ENCODE results near the gene EXO1. TPM values are rescaled to one million over a fixed set of nuclear protein-coding genes. Genes with fewer than 3 reads are reported as not detected.

EXO1 gene
- total RNA-seq, 1 donor from 2014 or later = 3.8 TPM

- Mint-ChIP-seq H3K9me3 (ENCODE audit: low read depth) (no peaks in the 10 kb centered on the region), H3K36me3 (ENCODE audit: low read depth) (no peaks in the 10 kb centered on the region), H3K27me3 (ENCODE audit: low read depth) (no peaks in the 10 kb centered on the region), H3K27ac (ENCODE audit: unreplicated experiment) (no peak overlapping the region), H3K4me3 (ENCODE audit: unreplicated experiment) (no peak overlapping the region), H3K4me1 (ENCODE audit: low read depth) (no peaks in the 10 kb centered on the region)
- TF ChIP-seq, protein P1, sequence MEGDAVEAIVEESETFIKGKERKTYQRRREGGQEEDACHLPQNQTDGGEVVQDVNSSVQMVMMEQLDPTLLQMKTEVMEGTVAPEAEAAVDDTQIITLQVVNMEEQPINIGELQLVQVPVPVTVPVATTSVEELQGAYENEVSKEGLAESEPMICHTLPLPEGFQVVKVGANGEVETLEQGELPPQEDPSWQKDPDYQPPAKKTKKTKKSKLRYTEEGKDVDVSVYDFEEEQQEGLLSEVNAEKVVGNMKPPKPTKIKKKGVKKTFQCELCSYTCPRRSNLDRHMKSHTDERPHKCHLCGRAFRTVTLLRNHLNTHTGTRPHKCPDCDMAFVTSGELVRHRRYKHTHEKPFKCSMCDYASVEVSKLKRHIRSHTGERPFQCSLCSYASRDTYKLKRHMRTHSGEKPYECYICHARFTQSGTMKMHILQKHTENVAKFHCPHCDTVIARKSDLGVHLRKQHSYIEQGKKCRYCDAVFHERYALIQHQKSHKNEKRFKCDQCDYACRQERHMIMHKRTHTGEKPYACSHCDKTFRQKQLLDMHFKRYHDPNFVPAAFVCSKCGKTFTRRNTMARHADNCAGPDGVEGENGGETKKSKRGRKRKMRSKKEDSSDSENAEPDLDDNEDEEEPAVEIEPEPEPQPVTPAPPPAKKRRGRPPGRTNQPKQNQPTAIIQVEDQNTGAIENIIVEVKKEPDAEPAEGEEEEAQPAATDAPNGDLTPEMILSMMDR (IDR thresholded peaks at IDR 0.05) = no peak
- no peak for DNase-seq (ENCODE audit: low spot score)
Measured at GRCh38 chr1:241927321-241927720, 79.3 kb downstream of the EXO1 start.

- TF ChIP-seq, protein P1 (IDR thresholded peaks at IDR 0.05) = no peak
- Mint-ChIP-seq H3K4me3 (ENCODE audit: unreplicated experiment) (no peak overlapping the region), H3K9me3 (ENCODE audit: low read depth) (no peaks in the 10 kb centered on the region), H3K4me1 (ENCODE audit: low read depth) (peaks cover 6% of the 10 kb centered on the region), H3K27ac (ENCODE audit: unreplicated experiment) (no peak overlapping the region), H3K36me3 (ENCODE audit: low read depth) (peaks cover 1% of the 10 kb centered on the region), H3K27me3 (ENCODE audit: low read depth) (peaks cover 8% of the 10 kb centered on the region)
- no peak for DNase-seq (ENCODE audit: low spot score)
Measured at GRCh38 chr1:241932845-241933244, 84.8 kb downstream of the EXO1 start.

GRCh38 chr1:241934201-241934848 lies 86.3 kb downstream of the EXO1 start:
- TF ChIP-seq, protein P1 (IDR thresholded peaks at IDR 0.05) = no peak
- no peak overlapping the region for H3K27ac Mint-ChIP-seq (ENCODE audit: unreplicated experiment)

GRCh38 chr1:241934866-241935265 lies 86.9 kb downstream of the EXO1 start:
- peaks cover 10% of the 10 kb centered on the region for H3K9me3 Mint-ChIP-seq (ENCODE audit: low read depth)
- H3K36me3 Mint-ChIP-seq (ENCODE audit: low read depth) = peaks cover 4% of the 10 kb centered on the region
- no peak overlapping the region for H3K4me3 Mint-ChIP-seq (ENCODE audit: unreplicated experiment)
- no peak overlapping the region for H3K27ac Mint-ChIP-seq (ENCODE audit: unreplicated experiment)
- TF ChIP-seq, protein P1 (IDR thresholded peaks at IDR 0.05) = no peak
- no peak for DNase-seq (ENCODE audit: low spot score)
- H3K27me3 Mint-ChIP-seq (ENCODE audit: low read depth) = peaks cover 8% of the 10 kb centered on the region
- peaks cover 6% of the 10 kb centered on the region for H3K4me1 Mint-ChIP-seq (ENCODE audit: low read depth)

More at GRCh38 chr1:241934201-241934848, 86.3 kb downstream of the EXO1 start:
- H3K4me3 Mint-ChIP-seq (ENCODE audit: unreplicated experiment) = no peak overlapping the region
- H3K9me3 Mint-ChIP-seq (ENCODE audit: low read depth) = peaks cover 6% of the 10 kb centered on the region
- no peak for DNase-seq (ENCODE audit: low spot score)
- peaks cover 8% of the 10 kb centered on the region for H3K27me3 Mint-ChIP-seq (ENCODE audit: low read depth)
- peaks cover 6% of the 10 kb centered on the region for H3K4me1 Mint-ChIP-seq (ENCODE audit: low read depth)
- peaks cover 4% of the 10 kb centered on the region for H3K36me3 Mint-ChIP-seq (ENCODE audit: low read depth)

Other genes with a start within 250 kb of the EXO1 start
- gene CHML, start 207.8 kb upstream of the EXO1 start, total RNA-seq = 12.8 to 14.0 TPM (median 13.3 TPM) in 3 replicates
- 20.0 to 29.1 TPM (median 23.5 TPM) in 3 replicates for gene OPN3, start 207.8 kb upstream of the EXO1 start, total RNA-seq
- 0.17 TPM in 1 of 3 replicates, not detected in the others for gene WDR64, start 195.9 kb upstream of the EXO1 start, total RNA-seq
- gene BECN2, start 109.6 kb downstream of the EXO1 start, total RNA-seq = not detected in 3 replicates
- gene MAP1LC3C, start 150.9 kb downstream of the EXO1 start, total RNA-seq = 0.38 to 0.65 TPM (median 0.46 TPM) in 3 replicates